Activated naive CD8-positive, alpha-beta T cell treated with anti-CD3 and anti-CD28 coated beads, Interleukin-2, amount 50 U/mL, for 24 hours (primary cell): ENCODE data around the gene FYN.
A peak's percentile ranks its signal among the peaks of the same experiment; 100 is the strongest.
"Not testable (repeated sequence)": the region's sequence is repeated elsewhere in the genome, so short reads cannot be mapped to it uniquely, and the experiment has no call there.

Experiments used
- ATAC-seq: fragments of 150-1000 bp; cut with Tn5 transposase; one replicate; pipeline ENCODE4 v1.10.0; 2021
- DNase-seq: peaks from one replicate; pipeline ENCODE4 v3.0.0; 2021
- H3K27ac Mint-ChIP-seq: one replicate; pipeline ENCODE4 v1.8.0; 2021; ENCODE audit warnings: mild to moderate bottlenecking, mixed read lengths
- H3K27me3 Mint-ChIP-seq: one replicate; pipeline ENCODE4 v1.8.0; 2021; ENCODE audit warnings: mixed read lengths
- H3K36me3 Mint-ChIP-seq: one replicate; pipeline ENCODE4 v1.8.0; 2021; ENCODE audit warnings: low read depth, mixed read lengths
- H3K4me1 Mint-ChIP-seq: one replicate; pipeline ENCODE4 v1.8.0; 2021; ENCODE audit warnings: mixed read lengths
- H3K4me3 Mint-ChIP-seq: one replicate; pipeline ENCODE4 v1.8.0; 2021; ENCODE audit warnings: mild to moderate bottlenecking, moderate library complexity, mixed read lengths
- H3K9me3 Mint-ChIP-seq: one replicate; pipeline ENCODE4 v1.8.0; 2021; ENCODE audit warnings: mixed read lengths

The FYN gene

GRCh38 chr6:111894272-111894671 lies 21.0 kb upstream of the FYN start:
- H3K27ac Mint-ChIP-seq = no peak overlapping the region
- H3K4me3 Mint-ChIP-seq = no peak overlapping the region
- no peaks in the 10 kb centered on the region for H3K36me3 Mint-ChIP-seq
- no peaks in the 10 kb centered on the region for H3K4me1 Mint-ChIP-seq
- no peaks in the 10 kb centered on the region for H3K27me3 Mint-ChIP-seq
- ATAC-seq (no peak), DNase-seq (no peak)
- H3K9me3 Mint-ChIP-seq = no peaks in the 10 kb centered on the region

GRCh38 chr6:111892431-111892830 lies 19.2 kb upstream of the FYN start:
- no peaks in the 10 kb centered on the region for H3K9me3 Mint-ChIP-seq
- no peaks in the 10 kb centered on the region for H3K27me3 Mint-ChIP-seq
- ATAC-seq (no peak), DNase-seq (no peak)
- H3K4me3 Mint-ChIP-seq = no peak overlapping the region
- no peaks in the 10 kb centered on the region for H3K4me1 Mint-ChIP-seq
- H3K36me3 Mint-ChIP-seq = no peaks in the 10 kb centered on the region
- no peak overlapping the region for H3K27ac Mint-ChIP-seq

GRCh38 chr6:111890988-111891387 lies 17.7 kb upstream of the FYN start:
- Mint-ChIP-seq H3K4me1 (no peaks in the 10 kb centered on the region), H3K9me3 (peaks cover 7% of the 10 kb centered on the region), H3K4me3 (no peak overlapping the region), H3K36me3 (no peaks in the 10 kb centered on the region), H3K27me3 (no peaks in the 10 kb centered on the region), H3K27ac (no peak overlapping the region)
- ATAC-seq (no peak), DNase-seq (no peak)

- Mint-ChIP-seq H3K9me3 (peaks cover 7% of the 10 kb centered on the region), H3K27ac (no peak overlapping the region), H3K36me3 (no peaks in the 10 kb centered on the region), H3K4me3 (no peak overlapping the region), H3K4me1 (no peaks in the 10 kb centered on the region), H3K27me3 (no peaks in the 10 kb centered on the region)
- DNase-seq = no peak
- no peak for ATAC-seq
Measured at GRCh38 chr6:111888928-111889695, 15.9 kb upstream of the FYN start.

GRCh38 chr6:111886793-111887192 lies 13.5 kb upstream of the FYN start:
- not testable (repeated sequence) for H3K4me1 Mint-ChIP-seq, DNase-seq, H3K9me3 Mint-ChIP-seq, H3K27ac Mint-ChIP-seq, H3K36me3 Mint-ChIP-seq, H3K4me3 Mint-ChIP-seq, H3K27me3 Mint-ChIP-seq, ATAC-seq

GRCh38 chr6:111885373-111886027 lies 12.2 kb upstream of the FYN start:
- H3K27me3 Mint-ChIP-seq = no peaks in the 10 kb centered on the region
- no peak overlapping the region for H3K4me3 Mint-ChIP-seq
- H3K4me1 Mint-ChIP-seq = no peaks in the 10 kb centered on the region
- ATAC-seq = no peak
- peaks cover 16% of the 10 kb centered on the region for H3K9me3 Mint-ChIP-seq
- H3K27ac Mint-ChIP-seq = no peak overlapping the region
- H3K36me3 Mint-ChIP-seq = no peaks in the 10 kb centered on the region
- no peak for DNase-seq

GRCh38 chr6:111884068-111884467 lies 10.8 kb upstream of the FYN start:
- Mint-ChIP-seq H3K4me1 (no peaks in the 10 kb centered on the region), H3K4me3 (no peak overlapping the region), H3K27me3 (no peaks in the 10 kb centered on the region), H3K27ac (no peak overlapping the region), H3K9me3 (peaks cover 23% of the 10 kb centered on the region), H3K36me3 (no peaks in the 10 kb centered on the region)
- ATAC-seq = no peak
- DNase-seq = no peak

- Mint-ChIP-seq H3K9me3 (peaks cover 16% of the 10 kb centered on the region), H3K4me3 (no peak overlapping the region), H3K36me3 (no peaks in the 10 kb centered on the region), H3K27me3 (no peaks in the 10 kb centered on the region), H3K4me1 (no peaks in the 10 kb centered on the region), H3K27ac (no peak overlapping the region)
- DNase-seq (no peak), ATAC-seq (no peak)
Measured at GRCh38 chr6:111880181-111880888, 7.1 kb upstream of the FYN start.

- H3K9me3 Mint-ChIP-seq = peaks cover 9% of the 10 kb centered on the region
- peaks cover 12% of the 10 kb centered on the region for H3K36me3 Mint-ChIP-seq
- H3K27ac Mint-ChIP-seq = no peak overlapping the region
- no peak for DNase-seq
- H3K4me3 Mint-ChIP-seq = no peak overlapping the region
- peaks cover 18% of the 10 kb centered on the region for H3K4me1 Mint-ChIP-seq
- ATAC-seq = no peak
- H3K27me3 Mint-ChIP-seq = no peaks in the 10 kb centered on the region
Measured at GRCh38 chr6:111875741-111876140, 2.5 kb upstream of the FYN start.

- H3K36me3 Mint-ChIP-seq = peaks cover 27% of the 10 kb centered on the region
- H3K9me3 Mint-ChIP-seq = no peaks in the 10 kb centered on the region
- H3K4me3 Mint-ChIP-seq = peak overlapping the region; percentile 91
- H3K27ac Mint-ChIP-seq = peak overlapping the region; percentile 94
- peaks cover 35% of the 10 kb centered on the region for H3K4me1 Mint-ChIP-seq
- ATAC-seq (no peak), DNase-seq (peak; percentile 76)
- H3K27me3 Mint-ChIP-seq = no peaks in the 10 kb centered on the region
Measured at GRCh38 chr6:111874025-111874415, 768 bp upstream of the FYN start.

- Mint-ChIP-seq H3K4me1 (peaks cover 49% of the 10 kb centered on the region), H3K36me3 (peaks cover 40% of the 10 kb centered on the region)
Measured at GRCh38 chr6:111872401-111873177, 663 bp downstream of the FYN start.

GRCh38 chr6:111871725-111872400 lies 1.4 kb downstream of the FYN start:
- H3K4me3 Mint-ChIP-seq = peak overlapping the region; percentile 98
- ATAC-seq = no peak
- DNase-seq = no peak
- no peaks in the 10 kb centered on the region for H3K9me3 Mint-ChIP-seq
- H3K27me3 Mint-ChIP-seq = no peaks in the 10 kb centered on the region
- H3K36me3 Mint-ChIP-seq = peaks cover 45% of the 10 kb centered on the region
- peaks cover 56% of the 10 kb centered on the region for H3K4me1 Mint-ChIP-seq
- peak overlapping the region; percentile 98 for H3K27ac Mint-ChIP-seq

More at GRCh38 chr6:111872401-111873177, 663 bp downstream of the FYN start:
- ATAC-seq (peak; percentile 9), DNase-seq (peak; percentile 75)
- Mint-ChIP-seq H3K4me3 (peak overlapping the region; percentile 98), H3K27ac (peak overlapping the region; percentile 98), H3K9me3 (no peaks in the 10 kb centered on the region), H3K27me3 (no peaks in the 10 kb centered on the region)

- no peak for DNase-seq
- ATAC-seq = peak; percentile 68
- H3K27ac Mint-ChIP-seq = peak overlapping the region; percentile 98
- H3K4me3 Mint-ChIP-seq = peak overlapping the region; percentile 98
- peaks cover 48% of the 10 kb centered on the region for H3K36me3 Mint-ChIP-seq
- no peaks in the 10 kb centered on the region for H3K27me3 Mint-ChIP-seq
- peaks cover 62% of the 10 kb centered on the region for H3K4me1 Mint-ChIP-seq
- H3K9me3 Mint-ChIP-seq = no peaks in the 10 kb centered on the region
Measured at GRCh38 chr6:111871207-111871606, 2.0 kb downstream of the FYN start.

GRCh38 chr6:111870742-111871064 lies 2.5 kb downstream of the FYN start:
- Mint-ChIP-seq H3K27ac (peak overlapping the region; percentile 98), H3K36me3 (peaks cover 49% of the 10 kb centered on the region), H3K4me1 (peaks cover 67% of the 10 kb centered on the region)

More at GRCh38 chr6:111870742-111871064, 2.5 kb downstream of the FYN start:
- H3K9me3 Mint-ChIP-seq = no peaks in the 10 kb centered on the region
- DNase-seq (no peak), ATAC-seq (no peak)
- H3K27me3 Mint-ChIP-seq = no peaks in the 10 kb centered on the region
- peak overlapping the region; percentile 98 for H3K4me3 Mint-ChIP-seq
